ENCODE measurements around the gene SPC25.

GRCh38 chr2:168855601-168856000 lies 34.6 kb downstream of the SPC25 start:
- TF ChIP-seq USF1 (CRISPR knock-in tag; IDR thresholded peaks at IDR 0.05) (no peak), CTCF (IDR thresholded peaks at IDR 0.05) (no peak)
